Neural cell (in vitro differentiated cells): Measurements from ENCODE around the gene WDR93. TPM values are rescaled to one million over a fixed set of nuclear protein-coding genes. Genes with fewer than 3 reads are reported as not detected.

Source experiments
- H2AFZ ChIP-seq: fragments of 200-600, 300-800 bp; sonication (generic), shearing (Covaris generic); 2 replicates; pipeline ENCODE4 v1.6.0; 2014; ENCODE audit warnings: low read depth, mild to moderate bottlenecking, antibody characterized with exemption, low read length, moderate library complexity
- H3F3A ChIP-seq: fragments of 200-600 bp; shearing (Covaris generic); 2 replicates; pipeline ENCODE4 v1.6.1; 2016; ENCODE audit warnings: mild to moderate bottlenecking, moderate library complexity, mixed read lengths, antibody characterized with exemption, low read length; ENCODE audit not compliant: insufficient read depth, poor library complexity, severe bottlenecking
- H3K27ac ChIP-seq: fragments of 200-600, 300-800 bp; sonication (generic), shearing (Covaris generic); 2 replicates; pipeline ENCODE4 v1.5.1; 2014; ENCODE audit warnings: mild to moderate bottlenecking, low read length, moderate library complexity
- H3K27me3 ChIP-seq: fragments of 300-800, 200-600 bp; sonication (generic), shearing (Covaris generic); 2 replicates; pipeline ENCODE4 v1.6.0; 2014; ENCODE audit warnings: mild to moderate bottlenecking, low read depth, low read length, moderate library complexity; ENCODE audit not compliant: insufficient read depth
- H3K36me3 ChIP-seq: fragments of 300-800, 200-600 bp; sonication (generic), shearing (Covaris generic); 2 replicates; pipeline ENCODE4 v1.5.1; 2014; ENCODE audit warnings: mild to moderate bottlenecking, antibody characterized with exemption, low read length, moderate library complexity; ENCODE audit not compliant: insufficient read depth
- H3K4me2 ChIP-seq: fragments of 300-800, 200-600 bp; sonication (generic), shearing (Covaris generic); 2 replicates; pipeline ENCODE4 v1.6.0; 2014; ENCODE audit warnings: mild to moderate bottlenecking, low read length
- H3K4me3 ChIP-seq: fragments of 300-800, 200-600 bp; sonication (generic), shearing (Covaris generic); 2 replicates; pipeline ENCODE4 v1.5.1; 2014; ENCODE audit warnings: mild to moderate bottlenecking, low read length, moderate library complexity
- H3K79me2 ChIP-seq: fragments of 200-600 bp; shearing (Covaris generic); replicated peaks from 2 replicates; pipeline ENCODE4 v1.6.0; 2014; ENCODE audit warnings: mild to moderate bottlenecking, low read length, moderate library complexity; ENCODE audit not compliant: insufficient read depth
- H3K9ac ChIP-seq: fragments of 300-800, 200-600 bp; sonication (generic), shearing (Covaris generic); 2 replicates; pipeline ENCODE4 v1.6.1; 2016; ENCODE audit warnings: mild to moderate bottlenecking, low read length, mixed read lengths
- H3K9me2 ChIP-seq: fragments of 200-600 bp; shearing (Covaris generic); 2 replicates; pipeline ENCODE4 v1.6.1; 2016; ENCODE audit warnings: mild to moderate bottlenecking, low read length, mixed read lengths; ENCODE audit not compliant: insufficient read depth
- H3K9me3 ChIP-seq: fragments of 200-600, 300-800 bp; sonication (generic), shearing (Covaris generic); 2 replicates; pipeline ENCODE4 v1.6.1; 2016; ENCODE audit warnings: mild to moderate bottlenecking, mixed run types, low read length, moderate library complexity, mixed read lengths
- H4K20me1 ChIP-seq: fragments of 200-600 bp; shearing (Covaris generic); 2 replicates; pipeline ENCODE4 v1.6.1; 2016; ENCODE audit warnings: mild to moderate bottlenecking, mixed run types; ENCODE audit not compliant: insufficient read depth
- CTCF ChIP-seq: fragments of 450-650 bp; IDR thresholded peaks from 2 replicates; pipeline ENCODE4 v1.5.1; 2014; ENCODE audit warnings: antibody characterized with exemption, mild to moderate bottlenecking, moderate library complexity; ENCODE audit not compliant: poor library complexity, severe bottlenecking
- EP300 ChIP-seq: fragments of 450-650 bp; conservative IDR thresholded peaks from 2 replicates; pipeline ENCODE4 v1.6.1; 2014; ENCODE audit warnings: antibody characterized with exemption, mild to moderate bottlenecking, moderate library complexity; ENCODE audit not compliant: poor library complexity, severe bottlenecking
- EZH2 ChIP-seq: fragments of 200-600, 300-800 bp; shearing (Covaris generic), sonication (generic); IDR thresholded peaks from 2 replicates; pipeline ENCODE4 v1.6.1; 2014; ENCODE audit warnings: antibody characterized with exemption, low read length, borderline replicate concordance, mild to moderate bottlenecking; ENCODE audit not compliant: insufficient read depth, poor library complexity, severe bottlenecking
- MXI1 ChIP-seq: fragments of 450-650 bp; conservative IDR thresholded peaks from 2 replicates; pipeline ENCODE4 v1.6.1; 2014; ENCODE audit warnings: antibody characterized with exemption, mild to moderate bottlenecking; ENCODE audit not compliant: poor library complexity, severe bottlenecking
- POLR2AphosphoS5 ChIP-seq: IDR thresholded peaks from 2 replicates; pipeline ENCODE4 v1.6.1; 2012
- RAD21 ChIP-seq: fragments of 450-650 bp; conservative IDR thresholded peaks from 2 replicates; pipeline ENCODE4 v1.6.1; 2014; ENCODE audit warnings: antibody characterized with exemption, mild to moderate bottlenecking, moderate library complexity
- REST ChIP-seq: IDR thresholded peaks from 2 replicates; pipeline ENCODE4 v1.6.1; 2012; ENCODE audit warnings: borderline replicate concordance
- TAF1 ChIP-seq: IDR thresholded peaks from 2 replicates; pipeline ENCODE4 v1.6.1; 2012; ENCODE audit warnings: low read depth
- polyA plus RNA-seq: library from polyadenylated mRNA; depleted of rRNA; stranded (reverse); fragments of >200 nt; gene quantifications from 2 replicates; pipeline ENCODE4 v1.2.3, GENCODE V29; 2014

Gene WDR93
- polyA plus RNA-seq, 1 donor from 2014 or later: 0.41 TPM

GRCh38 chr15:89777782-89778380, 87.3 kb downstream of the WDR93 start (continued):
- no peak for TF ChIP-seq CTCF

- no peaks in the 10 kb centered on the region for H3K36me3 ChIP-seq
- H3K9me2 ChIP-seq: no peaks in the 10 kb centered on the region
- H3K9me3 ChIP-seq: no peaks in the 10 kb centered on the region
- TF ChIP-seq TAF1: no peak
- no peak for TF ChIP-seq RAD21
- no peak for TF ChIP-seq CTCF
- no peak for TF ChIP-seq REST
- TF ChIP-seq EP300: no peak
- TF ChIP-seq MXI1: no peak
- no peak for TF ChIP-seq EZH2
- no peak for TF ChIP-seq POLR2AphosphoS5
- H3F3A ChIP-seq: no peaks in the 10 kb centered on the region
- H3K79me2 ChIP-seq: no peaks in the 10 kb centered on the region
- H3K27ac ChIP-seq: no peak overlapping the region
- no peak overlapping the region for H3K9ac ChIP-seq
- peaks cover 3% of the 10 kb centered on the region for H3K27me3 ChIP-seq
- no peaks in the 10 kb centered on the region for H4K20me1 ChIP-seq
- H3K4me2 ChIP-seq: no peak overlapping the region
- no peak overlapping the region for H2AFZ ChIP-seq
- H3K4me3 ChIP-seq: no peak overlapping the region
Observed at GRCh38 chr15:89778861-89779260, 88.2 kb downstream of the WDR93 start.

GRCh38 chr15:89780601-89781000, 90.0 kb downstream of the WDR93 start:
- TF ChIP-seq EZH2: no peak
- H4K20me1 ChIP-seq: no peaks in the 10 kb centered on the region
- no peaks in the 10 kb centered on the region for H3F3A ChIP-seq
- H3K27me3 ChIP-seq: peaks cover 3% of the 10 kb centered on the region
- H3K79me2 ChIP-seq: no peaks in the 10 kb centered on the region
- H3K9me3 ChIP-seq: no peaks in the 10 kb centered on the region
- H3K4me2 ChIP-seq: no peak overlapping the region
- H2AFZ ChIP-seq: no peak overlapping the region
- no peak overlapping the region for H3K9ac ChIP-seq
- no peaks in the 10 kb centered on the region for H3K9me2 ChIP-seq
- no peaks in the 10 kb centered on the region for H3K36me3 ChIP-seq
- no peak overlapping the region for H3K27ac ChIP-seq
- no peak overlapping the region for H3K4me3 ChIP-seq
